HG03558 (cell line): Measurements from ENCODE around the gene PLXNB1.

Experiments
- ATAC-seq: cut with Tn5 transposase; IDR thresholded peaks from one replicate; pipeline ENCODE4 v1.9.1; 2021; ENCODE audit warnings: moderate number of reproducible peaks; ENCODE audit not compliant: unreplicated experiment; ENCODE audit errors: extremely low read depth

The PLXNB1 gene

GRCh38 chr3:48395714-48396113, 34.2 kb downstream of the PLXNB1 start:
- no peak for ATAC-seq

GRCh38 chr3:48394391-48394790, 35.5 kb downstream of the PLXNB1 start:
- ATAC-seq, result no peak

- no peak for ATAC-seq
Measured at GRCh38 chr3:48388966-48389365, 40.9 kb downstream of the PLXNB1 start.

DNA sequence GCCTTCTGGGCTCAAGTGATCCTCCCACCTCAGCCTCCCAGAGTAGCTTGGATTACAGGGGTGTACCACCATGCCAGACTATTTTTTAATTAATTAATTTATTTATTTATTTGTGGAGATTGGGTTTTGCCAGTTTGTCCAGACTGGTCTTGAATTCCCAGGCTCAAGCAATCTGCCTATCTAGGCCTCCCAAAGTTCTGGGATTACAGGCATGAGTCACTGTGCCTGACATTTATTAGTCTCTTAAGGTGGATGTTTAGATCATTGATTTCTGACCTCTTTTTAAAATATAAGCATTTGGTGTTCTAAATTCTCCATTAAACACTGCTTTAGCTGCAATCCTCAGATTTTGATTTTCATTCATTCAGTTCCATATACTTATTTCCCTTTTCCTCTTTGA, 42.3 kb downstream of the PLXNB1 start:
- ATAC-seq, result no peak

DNA sequence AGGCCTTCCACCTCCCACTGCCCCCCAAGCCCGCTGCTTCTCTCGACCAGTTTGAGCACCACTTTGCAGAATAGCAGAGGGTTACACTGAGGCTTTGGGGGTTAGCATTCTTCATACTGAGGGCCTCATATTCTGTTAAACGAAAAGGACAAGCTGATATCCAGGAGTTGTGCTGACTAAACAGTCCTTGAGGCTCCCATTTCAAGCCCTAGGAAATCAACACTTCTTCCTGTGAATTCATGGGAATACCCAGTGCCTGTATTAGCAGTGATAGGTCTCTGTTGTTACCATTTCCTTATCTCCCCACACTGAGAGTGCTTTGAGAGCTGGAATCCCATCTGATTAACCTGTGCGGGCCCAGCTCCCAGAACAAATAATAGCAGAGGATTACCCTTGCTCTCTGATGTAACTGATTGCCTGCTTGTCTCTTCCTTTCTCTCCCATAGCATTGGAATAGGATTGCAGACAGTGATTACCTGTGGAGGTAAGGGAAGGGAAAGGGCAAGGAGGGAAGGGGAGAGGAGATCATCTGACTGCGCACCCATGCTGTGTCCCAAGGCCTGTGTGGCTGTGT, 56.9 kb downstream of the PLXNB1 start:
- ATAC-seq, result no peak

GRCh38 chr3:48372377-48372770, 57.5 kb downstream of the PLXNB1 start:
- no peak for ATAC-seq

DNA sequence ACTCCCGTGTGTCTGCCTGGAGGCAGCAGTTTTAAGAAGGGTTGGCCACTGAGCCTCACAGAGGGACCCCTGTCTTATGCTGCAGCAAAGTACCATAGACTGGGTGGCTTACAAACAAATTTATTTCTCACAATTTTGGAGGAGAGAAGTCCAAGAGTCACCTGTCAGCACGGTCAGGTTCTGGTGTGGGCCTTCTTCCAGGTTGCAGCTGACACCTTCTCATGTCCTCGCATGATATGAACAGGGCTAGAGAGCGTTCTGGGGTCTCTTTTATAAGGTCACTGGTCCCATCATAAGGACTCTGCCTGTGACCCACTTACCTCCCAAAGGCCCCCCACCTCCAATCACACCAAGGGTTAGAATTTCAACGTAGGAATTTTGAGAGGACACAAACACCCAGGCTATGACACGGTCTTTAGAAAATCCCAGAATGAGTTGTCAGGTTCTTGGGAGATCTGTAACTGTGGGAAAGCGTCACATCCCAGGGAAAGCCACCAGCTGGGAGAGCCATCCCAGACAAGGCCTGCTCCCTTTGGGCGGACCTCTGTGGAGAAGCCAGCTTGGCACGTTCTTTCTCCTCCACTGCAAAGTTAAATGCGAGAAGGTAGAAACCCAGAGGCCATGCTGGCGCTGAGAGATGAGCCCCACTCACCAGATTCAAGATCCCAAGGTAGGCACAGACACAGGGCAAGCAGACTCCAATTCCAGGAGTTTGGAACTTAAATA, 58.1 kb downstream of the PLXNB1 start, which contains the start of gene FBXW12:
TSS of gene FBXW12 (plus strand) at position 569 of the 726 bp plus-strand sequence. CDS start 549 bp downstream, outside the sequence.
- ATAC-seq, result no peak

GRCh38 chr3:48370333-48370713, 59.6 kb downstream of the PLXNB1 start:
- ATAC-seq, result no peak

DNA sequence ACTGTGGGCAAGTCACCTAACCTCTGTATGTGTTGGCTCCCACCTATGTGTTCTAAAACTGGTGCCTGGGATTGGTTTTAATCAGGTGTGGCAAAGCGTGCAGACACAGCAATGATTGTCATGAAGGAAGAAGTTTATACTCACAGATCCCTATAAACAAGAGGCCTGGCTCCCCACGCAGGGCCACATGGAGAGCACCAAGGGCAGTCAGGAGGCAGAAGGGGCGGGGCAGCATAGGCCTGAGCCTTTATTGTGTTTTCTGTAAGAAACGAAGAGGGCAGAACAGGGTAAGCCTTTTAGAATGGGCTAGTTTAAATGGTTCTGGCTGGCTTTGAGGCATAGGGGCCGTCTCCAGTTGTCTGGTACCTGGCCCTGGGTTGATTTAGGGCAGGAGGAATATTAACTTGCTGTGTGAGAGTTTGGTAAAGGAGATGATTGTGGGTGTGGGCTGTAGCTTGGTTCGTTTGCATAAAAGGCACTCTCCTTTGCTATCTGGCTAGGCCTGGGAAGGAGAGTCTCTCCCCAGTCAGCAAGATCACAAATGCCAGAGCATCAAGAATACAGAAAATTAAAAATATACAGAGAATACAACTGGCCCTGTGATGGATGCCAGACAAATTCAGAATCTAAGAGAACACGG, 60.1 kb downstream of the PLXNB1 start:
- ATAC-seq, result no peak

GRCh38 chr3:48367201-48367600, 62.7 kb downstream of the PLXNB1 start:
- ATAC-seq, result no peak

DNA sequence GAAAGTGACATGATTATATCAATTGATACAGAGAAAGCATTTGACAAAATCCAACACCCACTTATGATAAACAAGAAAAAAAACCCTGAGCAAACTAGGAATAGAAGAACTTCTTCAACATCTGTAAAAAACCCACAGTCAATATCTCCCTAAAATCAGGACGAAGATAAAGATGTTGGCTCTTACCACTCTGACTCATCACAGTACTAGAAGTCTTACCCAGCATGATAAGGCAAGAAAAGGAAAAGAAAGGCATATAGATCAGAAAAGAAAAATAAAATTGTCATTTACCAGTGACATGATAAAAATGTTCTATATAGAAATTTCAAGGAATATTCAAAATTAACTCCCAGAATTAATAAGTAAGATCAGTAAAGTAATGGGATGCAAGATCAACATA, 65.0 kb downstream of the PLXNB1 start:
- no peak for ATAC-seq

DNA sequence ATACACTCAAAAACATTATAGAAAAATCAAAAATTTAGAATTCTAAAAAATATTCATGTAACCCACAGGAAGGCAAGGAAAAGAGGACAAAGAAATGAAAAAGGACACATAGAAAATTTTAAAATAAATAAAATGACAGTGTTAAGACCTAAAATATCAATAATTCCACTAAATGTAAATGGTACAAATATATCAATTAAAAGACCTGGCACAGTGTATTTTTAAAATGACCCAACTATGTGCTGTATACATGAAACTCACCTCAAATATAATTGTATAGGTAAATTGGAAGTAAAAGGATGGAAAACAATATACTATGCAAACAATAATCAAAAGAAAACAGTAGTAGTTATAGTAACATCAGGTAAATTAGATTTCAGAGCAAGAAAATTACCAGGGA, 68.0 kb downstream of the PLXNB1 start:
- ATAC-seq, result no peak

DNA sequence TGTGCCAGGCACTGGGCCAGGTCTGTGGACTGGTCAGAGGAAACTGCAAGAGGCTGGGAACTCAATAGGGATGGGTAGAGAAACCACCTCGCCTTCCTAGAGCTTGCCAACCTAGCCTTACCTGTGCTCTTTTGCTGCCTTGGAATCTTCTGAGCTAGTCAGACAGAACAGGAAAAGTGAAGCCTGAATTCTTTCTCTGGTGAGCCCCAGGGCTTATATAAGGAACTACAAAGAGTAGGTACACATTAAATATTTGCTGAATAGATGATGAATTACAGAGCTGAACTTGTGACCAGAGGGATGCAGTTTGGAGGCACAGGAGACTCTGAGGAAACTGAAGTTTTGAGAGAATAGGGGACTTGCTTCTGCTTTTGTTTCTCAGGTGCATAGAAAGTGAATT, 73.5 kb downstream of the PLXNB1 start:
- no peak for ATAC-seq

DNA sequence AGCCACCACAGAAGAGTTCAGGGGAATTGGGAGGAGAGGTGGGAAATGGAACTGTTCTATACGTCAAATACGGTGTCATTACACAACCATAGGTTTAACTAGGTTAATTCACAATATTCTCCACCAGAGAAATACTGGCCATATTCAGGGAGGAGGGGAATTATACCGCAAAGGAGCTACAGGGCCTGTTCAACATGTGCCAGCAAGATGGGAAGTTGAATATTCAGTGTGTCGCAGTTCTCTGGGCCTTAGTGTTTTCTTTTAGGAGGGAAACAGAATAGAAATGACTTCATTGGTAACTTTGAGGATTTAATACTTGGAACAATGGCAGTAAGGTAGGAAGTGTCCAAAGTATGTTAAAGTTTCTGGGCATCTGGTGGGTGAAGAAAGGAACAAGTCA, 75.9 kb downstream of the PLXNB1 start:
- ATAC-seq, result no peak
